ENCODE measurements around the gene ANKRD28. TPM values are rescaled to one million over a fixed set of nuclear protein-coding genes. Genes with fewer than 3 reads are reported as not detected.

The ANKRD28 gene
- total and polyA plus RNA-seq, 2 experiments from 2014 or later, result 15.2 to 61.3 TPM

DNA sequence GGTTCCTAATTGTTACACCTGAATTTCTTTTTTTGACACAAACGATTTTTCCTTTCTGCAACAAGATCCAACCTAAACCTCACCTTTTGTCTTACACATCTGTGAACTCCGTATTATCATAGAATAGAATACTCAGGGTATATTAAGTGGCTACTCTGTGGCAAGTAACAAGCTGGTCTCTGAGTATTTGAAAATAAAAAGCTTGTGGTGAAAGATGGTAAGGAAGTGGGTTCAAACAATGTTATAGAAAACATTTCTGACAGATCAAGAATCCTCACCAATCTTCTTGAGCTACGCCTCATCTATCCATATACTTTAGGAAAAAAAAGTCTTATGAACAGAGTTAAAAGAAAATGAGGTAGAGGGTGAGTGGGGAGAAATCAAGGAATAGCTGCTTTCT, 3.5 kb upstream of the ANKRD28 start:
- DNase-seq (ENCODE audit: low spot score) (no peak), ATAC-seq (no peak)
- H3K27me3 ChIP-seq (ENCODE audit: insufficient read depth), result no peaks in the 10 kb centered on the region
- H3K27ac ChIP-seq (ENCODE audit: low read depth), result no peak overlapping the region
- no peaks in the 10 kb centered on the region for H4K20me1 ChIP-seq (replicated peaks; ENCODE audit: insufficient read depth)
- Mint-ChIP-seq H3K27ac (no peak overlapping the region), H3K36me3 (ENCODE audit: low read depth) (no peaks in the 10 kb centered on the region), H3K27me3 (ENCODE audit: insufficient read depth, low read depth, poor library complexity) (no peaks in the 10 kb centered on the region), H3K4me1 (peaks cover 33% of the 10 kb centered on the region), H3K4me3 (no peak overlapping the region), H3K9me3 (no peaks in the 10 kb centered on the region)
- H2AFZ ChIP-seq, result no peak overlapping the region
- TF ChIP-seq ZNF331 (CRISPR knock-in tag; IDR thresholded peaks at IDR 0.05; ENCODE audit: low read depth) (no peak), JUNB (IDR thresholded peaks at IDR 0.05; ENCODE audit: unreplicated experiment) (no peak), EZH2phosphoT487 (IDR thresholded peaks at IDR 0.05; ENCODE audit: unreplicated experiment) (no peak), POLR2AphosphoS5 (IDR thresholded peaks at IDR 0.05; ENCODE audit: low read depth) (no peak), STAT1 (IDR thresholded peaks at IDR 0.05; ENCODE audit: unreplicated experiment) (no peak), ZNF114 (CRISPR knock-in tag; IDR thresholded peaks at IDR 0.05) (no peak), NANOG (IDR thresholded peaks at IDR 0.05; ENCODE audit: borderline replicate concordance) (no peak), EZH2 (IDR thresholded peaks at IDR 0.05; ENCODE audit: low read depth, unreplicated experiment) (no peak), CREB1 (CRISPR knock-in tag; IDR thresholded peaks at IDR 0.05; ENCODE audit: low read depth) (no peak)
- TF ChIP-seq, protein P1, sequence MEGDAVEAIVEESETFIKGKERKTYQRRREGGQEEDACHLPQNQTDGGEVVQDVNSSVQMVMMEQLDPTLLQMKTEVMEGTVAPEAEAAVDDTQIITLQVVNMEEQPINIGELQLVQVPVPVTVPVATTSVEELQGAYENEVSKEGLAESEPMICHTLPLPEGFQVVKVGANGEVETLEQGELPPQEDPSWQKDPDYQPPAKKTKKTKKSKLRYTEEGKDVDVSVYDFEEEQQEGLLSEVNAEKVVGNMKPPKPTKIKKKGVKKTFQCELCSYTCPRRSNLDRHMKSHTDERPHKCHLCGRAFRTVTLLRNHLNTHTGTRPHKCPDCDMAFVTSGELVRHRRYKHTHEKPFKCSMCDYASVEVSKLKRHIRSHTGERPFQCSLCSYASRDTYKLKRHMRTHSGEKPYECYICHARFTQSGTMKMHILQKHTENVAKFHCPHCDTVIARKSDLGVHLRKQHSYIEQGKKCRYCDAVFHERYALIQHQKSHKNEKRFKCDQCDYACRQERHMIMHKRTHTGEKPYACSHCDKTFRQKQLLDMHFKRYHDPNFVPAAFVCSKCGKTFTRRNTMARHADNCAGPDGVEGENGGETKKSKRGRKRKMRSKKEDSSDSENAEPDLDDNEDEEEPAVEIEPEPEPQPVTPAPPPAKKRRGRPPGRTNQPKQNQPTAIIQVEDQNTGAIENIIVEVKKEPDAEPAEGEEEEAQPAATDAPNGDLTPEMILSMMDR (conservative IDR thresholded peaks at IDR 0.05; ENCODE audit: low read depth in 2 of 2), result no peak
- TF ChIP-seq, protein P2, sequence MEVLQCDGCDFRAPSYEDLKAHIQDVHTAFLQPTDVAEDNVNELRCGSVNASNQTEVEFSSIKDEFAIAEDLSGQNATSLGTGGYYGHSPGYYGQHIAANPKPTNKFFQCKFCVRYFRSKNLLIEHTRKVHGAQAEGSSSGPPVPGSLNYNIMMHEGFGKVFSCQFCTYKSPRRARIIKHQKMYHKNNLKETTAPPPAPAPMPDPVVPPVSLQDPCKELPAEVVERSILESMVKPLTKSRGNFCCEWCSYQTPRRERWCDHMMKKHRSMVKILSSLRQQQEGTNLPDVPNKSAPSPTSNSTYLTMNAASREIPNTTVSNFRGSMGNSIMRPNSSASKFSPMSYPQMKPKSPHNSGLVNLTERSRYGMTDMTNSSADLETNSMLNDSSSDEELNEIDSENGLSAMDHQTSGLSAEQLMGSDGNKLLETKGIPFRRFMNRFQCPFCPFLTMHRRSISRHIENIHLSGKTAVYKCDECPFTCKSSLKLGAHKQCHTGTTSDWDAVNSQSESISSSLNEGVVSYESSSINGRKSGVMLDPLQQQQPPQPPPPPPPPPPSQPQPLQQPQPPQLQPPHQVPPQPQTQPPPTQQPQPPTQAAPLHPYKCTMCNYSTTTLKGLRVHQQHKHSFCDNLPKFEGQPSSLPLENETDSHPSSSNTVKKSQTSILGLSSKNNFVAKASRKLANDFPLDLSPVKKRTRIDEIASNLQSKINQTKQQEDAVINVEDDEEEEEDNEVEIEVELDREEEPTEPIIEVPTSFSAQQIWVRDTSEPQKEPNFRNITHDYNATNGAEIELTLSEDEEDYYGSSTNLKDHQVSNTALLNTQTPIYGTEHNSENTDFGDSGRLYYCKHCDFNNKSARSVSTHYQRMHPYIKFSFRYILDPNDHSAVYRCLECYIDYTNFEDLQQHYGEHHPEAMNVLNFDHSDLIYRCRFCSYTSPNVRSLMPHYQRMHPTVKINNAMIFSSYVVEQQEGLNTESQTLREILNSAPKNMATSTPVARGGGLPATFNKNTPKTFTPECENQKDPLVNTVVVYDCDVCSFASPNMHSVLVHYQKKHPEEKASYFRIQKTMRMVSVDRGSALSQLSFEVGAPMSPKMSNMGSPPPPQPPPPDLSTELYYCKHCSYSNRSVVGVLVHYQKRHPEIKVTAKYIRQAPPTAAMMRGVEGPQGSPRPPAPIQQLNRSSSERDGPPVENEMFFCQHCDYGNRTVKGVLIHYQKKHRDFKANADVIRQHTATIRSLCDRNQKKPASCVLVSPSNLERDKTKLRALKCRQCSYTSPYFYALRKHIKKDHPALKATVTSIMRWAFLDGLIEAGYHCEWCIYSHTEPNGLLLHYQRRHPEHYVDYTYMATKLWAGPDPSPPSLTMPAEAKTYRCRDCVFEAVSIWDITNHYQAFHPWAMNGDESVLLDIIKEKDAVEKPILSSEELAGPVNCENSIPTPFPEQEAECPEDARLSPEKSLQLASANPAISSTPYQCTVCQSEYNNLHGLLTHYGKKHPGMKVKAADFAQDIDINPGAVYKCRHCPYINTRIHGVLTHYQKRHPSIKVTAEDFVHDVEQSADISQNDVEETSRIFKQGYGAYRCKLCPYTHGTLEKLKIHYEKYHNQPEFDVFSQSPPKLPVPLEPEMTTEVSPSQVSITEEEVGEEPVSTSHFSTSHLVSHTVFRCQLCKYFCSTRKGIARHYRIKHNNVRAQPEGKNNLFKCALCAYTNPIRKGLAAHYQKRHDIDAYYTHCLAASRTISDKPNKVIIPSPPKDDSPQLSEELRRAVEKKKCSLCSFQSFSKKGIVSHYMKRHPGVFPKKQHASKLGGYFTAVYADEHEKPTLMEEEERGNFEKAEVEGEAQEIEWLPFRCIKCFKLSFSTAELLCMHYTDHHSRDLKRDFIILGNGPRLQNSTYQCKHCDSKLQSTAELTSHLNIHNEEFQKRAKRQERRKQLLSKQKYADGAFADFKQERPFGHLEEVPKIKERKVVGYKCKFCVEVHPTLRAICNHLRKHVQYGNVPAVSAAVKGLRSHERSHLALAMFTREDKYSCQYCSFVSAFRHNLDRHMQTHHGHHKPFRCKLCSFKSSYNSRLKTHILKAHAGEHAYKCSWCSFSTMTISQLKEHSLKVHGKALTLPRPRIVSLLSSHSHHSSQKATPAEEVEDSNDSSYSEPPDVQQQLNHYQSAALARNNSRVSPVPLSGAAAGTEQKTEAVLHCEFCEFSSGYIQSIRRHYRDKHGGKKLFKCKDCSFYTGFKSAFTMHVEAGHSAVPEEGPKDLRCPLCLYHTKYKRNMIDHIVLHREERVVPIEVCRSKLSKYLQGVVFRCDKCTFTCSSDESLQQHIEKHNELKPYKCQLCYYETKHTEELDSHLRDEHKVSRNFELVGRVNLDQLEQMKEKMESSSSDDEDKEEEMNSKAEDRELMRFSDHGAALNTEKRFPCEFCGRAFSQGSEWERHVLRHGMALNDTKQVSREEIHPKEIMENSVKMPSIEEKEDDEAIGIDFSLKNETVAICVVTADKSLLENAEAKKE (CRISPR knock-in tag; IDR thresholded peaks at IDR 0.05), result no peak
- TF ChIP-seq, protein P3, sequence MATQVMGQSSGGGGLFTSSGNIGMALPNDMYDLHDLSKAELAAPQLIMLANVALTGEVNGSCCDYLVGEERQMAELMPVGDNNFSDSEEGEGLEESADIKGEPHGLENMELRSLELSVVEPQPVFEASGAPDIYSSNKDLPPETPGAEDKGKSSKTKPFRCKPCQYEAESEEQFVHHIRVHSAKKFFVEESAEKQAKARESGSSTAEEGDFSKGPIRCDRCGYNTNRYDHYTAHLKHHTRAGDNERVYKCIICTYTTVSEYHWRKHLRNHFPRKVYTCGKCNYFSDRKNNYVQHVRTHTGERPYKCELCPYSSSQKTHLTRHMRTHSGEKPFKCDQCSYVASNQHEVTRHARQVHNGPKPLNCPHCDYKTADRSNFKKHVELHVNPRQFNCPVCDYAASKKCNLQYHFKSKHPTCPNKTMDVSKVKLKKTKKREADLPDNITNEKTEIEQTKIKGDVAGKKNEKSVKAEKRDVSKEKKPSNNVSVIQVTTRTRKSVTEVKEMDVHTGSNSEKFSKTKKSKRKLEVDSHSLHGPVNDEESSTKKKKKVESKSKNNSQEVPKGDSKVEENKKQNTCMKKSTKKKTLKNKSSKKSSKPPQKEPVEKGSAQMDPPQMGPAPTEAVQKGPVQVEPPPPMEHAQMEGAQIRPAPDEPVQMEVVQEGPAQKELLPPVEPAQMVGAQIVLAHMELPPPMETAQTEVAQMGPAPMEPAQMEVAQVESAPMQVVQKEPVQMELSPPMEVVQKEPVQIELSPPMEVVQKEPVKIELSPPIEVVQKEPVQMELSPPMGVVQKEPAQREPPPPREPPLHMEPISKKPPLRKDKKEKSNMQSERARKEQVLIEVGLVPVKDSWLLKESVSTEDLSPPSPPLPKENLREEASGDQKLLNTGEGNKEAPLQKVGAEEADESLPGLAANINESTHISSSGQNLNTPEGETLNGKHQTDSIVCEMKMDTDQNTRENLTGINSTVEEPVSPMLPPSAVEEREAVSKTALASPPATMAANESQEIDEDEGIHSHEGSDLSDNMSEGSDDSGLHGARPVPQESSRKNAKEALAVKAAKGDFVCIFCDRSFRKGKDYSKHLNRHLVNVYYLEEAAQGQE (IDR thresholded peaks at IDR 0.05; ENCODE audit: unreplicated experiment), result no peak
- TF ChIP-seq, protein P4, sequence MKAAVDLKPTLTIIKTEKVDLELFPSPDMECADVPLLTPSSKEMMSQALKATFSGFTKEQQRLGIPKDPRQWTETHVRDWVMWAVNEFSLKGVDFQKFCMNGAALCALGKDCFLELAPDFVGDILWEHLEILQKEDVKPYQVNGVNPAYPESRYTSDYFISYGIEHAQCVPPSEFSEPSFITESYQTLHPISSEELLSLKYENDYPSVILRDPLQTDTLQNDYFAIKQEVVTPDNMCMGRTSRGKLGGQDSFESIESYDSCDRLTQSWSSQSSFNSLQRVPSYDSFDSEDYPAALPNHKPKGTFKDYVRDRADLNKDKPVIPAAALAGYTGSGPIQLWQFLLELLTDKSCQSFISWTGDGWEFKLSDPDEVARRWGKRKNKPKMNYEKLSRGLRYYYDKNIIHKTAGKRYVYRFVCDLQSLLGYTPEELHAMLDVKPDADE (IDR thresholded peaks at IDR 0.05), result no peak
- H3F3A ChIP-seq (replicated peaks; ENCODE audit: low read depth), result no peaks in the 10 kb centered on the region
- H3K4me2 ChIP-seq, result no peak overlapping the region
- H3K4me3 ChIP-seq, result no peak overlapping the region
- peaks cover 30% of the 10 kb centered on the region for H3K4me1 ChIP-seq (ENCODE audit: insufficient read depth)
- no peaks in the 10 kb centered on the region for H3K9me2 ChIP-seq (ENCODE audit: insufficient read depth)
- peaks cover 71% of the 10 kb centered on the region for H3K79me2 ChIP-seq (replicated peaks; ENCODE audit: insufficient read depth)
- no peaks in the 10 kb centered on the region for H3K36me3 ChIP-seq (ENCODE audit: insufficient read depth)
